ENCODE data around the gene HAUS6. TPM values are rescaled to one million over a fixed set of nuclear protein-coding genes. Genes with fewer than 3 reads are reported as not detected.
A peak's percentile ranks its signal among the peaks of the same experiment; 100 is the strongest.

The HAUS6 gene
- total and polyA plus RNA-seq, 2 of the 8 experiments (the other 6 are each of a cell fraction or from before 2014, with no cell fraction given): 11.7 to 52.4 TPM

DNA sequence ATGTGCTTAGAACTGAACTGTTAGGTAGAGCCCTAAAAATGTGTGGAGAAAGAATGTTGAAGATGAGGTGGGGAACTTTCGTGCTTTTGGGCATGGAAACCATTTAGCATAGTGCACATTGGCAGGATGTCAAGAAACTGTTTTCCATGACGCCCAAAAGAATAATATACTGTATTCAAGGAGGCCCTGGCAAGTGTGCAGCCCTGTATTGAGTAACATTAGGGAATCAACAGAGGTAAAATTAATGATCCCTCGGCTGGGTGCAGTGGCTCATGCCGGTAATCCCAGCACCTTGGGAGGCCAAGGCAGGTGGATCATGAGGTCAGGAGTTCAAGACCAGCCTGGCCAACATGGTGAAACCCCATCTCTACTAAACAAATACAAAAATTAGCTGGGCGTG, 45.5 kb upstream of the HAUS6 start:
- H2BK12ac ChIP-seq (ENCODE audit: low read depth, low read length): no peak overlapping the region
- ChIA-PET CTCF (ENCODE audit: partially characterized antibody) (no interaction called here), POLR2A (ENCODE audit: partially characterized antibody) (no interaction called here)
- no peak overlapping the region for H3K18ac ChIP-seq (ENCODE audit: extremely low read depth, low read length)
- H4K91ac ChIP-seq (replicated peaks; ENCODE audit: insufficient read length, low read length): no peak overlapping the region
- H2BK120ac ChIP-seq (replicated peaks; ENCODE audit: low read depth, low read length): no peak overlapping the region
- no peak overlapping the region for H3K23ac ChIP-seq (ENCODE audit: insufficient read length)
- no peaks in the 10 kb centered on the region for H3K79me2 ChIP-seq (ENCODE audit: control insufficient read depth in 1 of 2, insufficient read depth in 2 of 2, low read length in 2 of 2)
- H3K4me2 ChIP-seq (ENCODE audit: insufficient read depth in 1 of 2, low read depth in 2 of 2, low read length in 2 of 2): no peak overlapping the region
- FAIRE-seq: no peak
- no peaks in the 10 kb centered on the region for H3K23me2 ChIP-seq (ENCODE audit: low read depth, low read length)
- H3K9ac ChIP-seq (replicated peaks in 1 of 4; ENCODE audit: extremely low read depth in 1 of 4, low read depth in 3 of 4, low read length in 3 of 4): no peak overlapping the region
- no peaks in the 10 kb centered on the region for H3K27me3 ChIP-seq (replicated peaks in 1 of 4; ENCODE audit: control insufficient read depth in 3 of 4, extremely low read depth in 1 of 4, insufficient read depth in 3 of 4, low read length in 3 of 4)
- no peaks in the 10 kb centered on the region for H3K9me3 ChIP-seq (ENCODE audit: insufficient read depth in 2 of 2, low read depth in 1 of 2, low read length in 1 of 2)
- H3K14ac ChIP-seq (ENCODE audit: insufficient read length): no peak overlapping the region
- no peak overlapping the region for H2BK20ac ChIP-seq (ENCODE audit: low read length)
- H2AFZ ChIP-seq (ENCODE audit: low read length): no peak overlapping the region; the same call in 1 of the 2 replicates
- no peak for DNase-seq (ENCODE audit: low read depth in 1 of 2, low spot score in 2 of 2)
- H3K4me3 ChIP-seq (ENCODE audit: extremely low read depth in 1 of 4, insufficient read depth in 2 of 4, low read depth in 3 of 4, low read length in 4 of 4): no peak overlapping the region
- H3K36me3 ChIP-seq (ENCODE audit: control insufficient read depth in 2 of 4, insufficient read depth in 4 of 4, low read length in 3 of 4): no peaks in the 10 kb centered on the region
- no peak overlapping the region for H2BK15ac ChIP-seq (ENCODE audit: low read length)
- H3K56ac ChIP-seq (replicated peaks; ENCODE audit: insufficient read length, low read depth, low read length): no peak overlapping the region
- no peak overlapping the region for H3K4ac ChIP-seq (replicated peaks; ENCODE audit: insufficient read length, low read depth, low read length)
- H2BK5ac ChIP-seq (ENCODE audit: low read depth, low read length): 0 out of 2 replicates have a peak overlapping the region, but pooled peaks have one; percentile 39
- no peak overlapping the region for H3K27ac ChIP-seq (ENCODE audit: low read depth, low read length)
- no peaks in the 10 kb centered on the region for H4K20me1 ChIP-seq (replicated peaks in 1 of 2; ENCODE audit: control insufficient read depth in 1 of 2, insufficient read depth in 2 of 2, low read length in 2 of 2)
- H4K5ac ChIP-seq (ENCODE audit: insufficient read length, low read depth, low read length): no peak overlapping the region
- no peak overlapping the region for H4K8ac ChIP-seq (ENCODE audit: extremely low read depth, insufficient read depth, low read length)
- no peaks in the 10 kb centered on the region for H3K79me1 ChIP-seq (ENCODE audit: low read depth, low read length)
- no peak overlapping the region for H2AK5ac ChIP-seq (ENCODE audit: low read depth, low read length)
- no peaks in the 10 kb centered on the region for H3K4me1 ChIP-seq (replicated peaks in 1 of 4; ENCODE audit: control insufficient read depth in 3 of 4, insufficient read depth in 4 of 4, low read length in 3 of 4)
- WGBS, 2 experiments (ENCODE audit: extremely low coverage in 1 of 2, insufficient coverage in 1 of 2, insufficient read length in 1 of 2, insufficient replicate concordance in 2 of 2, low coverage in 1 of 2, low lambda C conversion rate in 2 of 2, missing lambda C conversion rate in 1 of 2): 95% methylated on average over 5 of the region's 5 CpGs; no CpG with 5 or more reads in 1 of the 2 experiments
- TF ChIP-seq KDM5A (IDR thresholded peaks at IDR 0.05; ENCODE audit: low read length): no peak
- TF ChIP-seq CHD2 (IDR thresholded peaks at IDR 0.05; ENCODE audit: low read length): no peak
- no peak for TF ChIP-seq HDAC2 (IDR thresholded peaks at IDR 0.05; ENCODE audit: borderline replicate concordance in 1 of 2, low read depth in 2 of 2, low read length in 2 of 2)
- TF ChIP-seq TEAD4 (IDR thresholded peaks at IDR 0.05; ENCODE audit: low read depth, low read length): no peak
- TF ChIP-seq CEBPB (IDR thresholded peaks at IDR 0.05; ENCODE audit: low read depth, low read length): no peak
- no peak for TF ChIP-seq RNF2 (IDR thresholded peaks at IDR 0.05; ENCODE audit: borderline replicate concordance, low read depth, low read length, missing control alignments, poor library complexity, severe bottlenecking)
- no peak for TF ChIP-seq HDAC6 (IDR thresholded peaks at IDR 0.05; ENCODE audit: low read depth, low read length)
- TF ChIP-seq MAFK (IDR thresholded peaks at IDR 0.05; ENCODE audit: low read depth, low read length): no peak
- no peak for TF ChIP-seq PHF8 (conservative IDR thresholded peaks at IDR 0.05; ENCODE audit: low read depth, low read length)
- TF ChIP-seq BRCA1 (IDR thresholded peaks at IDR 0.05; ENCODE audit: low read depth, low read length): no peak
- no peak for TF ChIP-seq POLR2AphosphoS5 (IDR thresholded peaks at IDR 0.05; ENCODE audit: low read depth, low read length)
- TF ChIP-seq KDM4A (IDR thresholded peaks at IDR 0.05; ENCODE audit: low read depth, low read length, severe bottlenecking): no peak
- no peak for TF ChIP-seq RXRA (IDR thresholded peaks at IDR 0.05; ENCODE audit: insufficient read depth, low read depth, low read length)
- TF ChIP-seq SP4 (IDR thresholded peaks at IDR 0.05; ENCODE audit: low read length): no peak
- TF ChIP-seq GABPA (IDR thresholded peaks at IDR 0.05; ENCODE audit: borderline replicate concordance, insufficient read depth, low read length): no peak
- no peak for TF ChIP-seq SIRT6 (IDR thresholded peaks at IDR 0.05; ENCODE audit: low read length)
